ENCODE measurements around the gene IER3. TPM values are rescaled to one million over a fixed set of nuclear protein-coding genes. Genes with fewer than 3 reads are reported as not detected.

Gene IER3
- total and polyA plus RNA-seq, 7 donors: 20.1 to 193 (median 65.3) TPM

DNA sequence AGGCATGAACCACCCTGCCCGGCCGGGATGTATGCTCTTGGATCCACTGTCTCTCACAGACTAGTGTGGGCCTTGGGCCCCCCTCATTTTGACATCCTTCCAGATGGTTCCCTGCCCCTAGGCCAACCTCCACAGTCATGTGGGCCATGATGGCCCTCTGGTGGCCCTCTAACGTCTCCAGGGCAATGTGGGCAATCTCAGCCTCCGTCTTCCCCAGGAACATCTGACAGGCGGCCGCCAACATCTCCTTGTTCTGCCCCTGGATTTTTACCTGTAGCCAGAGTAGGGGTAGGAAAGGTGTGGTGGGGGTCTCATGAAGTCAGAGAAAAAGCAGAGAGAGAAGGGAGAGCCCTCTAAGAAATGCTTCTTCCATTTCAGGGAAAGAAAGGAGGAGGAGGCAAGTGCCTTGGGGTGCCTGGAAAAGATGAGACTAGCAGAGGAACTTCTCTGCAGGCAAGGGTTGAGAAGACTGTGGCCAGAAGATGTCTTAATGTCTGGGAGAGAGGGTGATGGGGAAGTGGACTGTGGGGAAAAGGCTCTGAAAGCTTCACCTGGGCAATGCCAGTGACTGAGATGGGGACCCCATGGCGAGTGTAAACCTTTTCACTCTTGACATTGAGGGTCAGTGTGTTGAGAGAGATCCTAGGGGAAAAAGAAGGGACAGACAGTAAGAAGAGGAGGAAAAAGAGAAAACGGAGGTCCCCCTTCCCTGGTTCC is 3.1 kb downstream of the IER3 start:
- peaks cover 3 to 52% (median 45%) of the 10 kb centered on the region in 4 donors for H3K4me1 ChIP-seq
- peak overlapping the region; percentile 71 to 90 (median 82) for H3K4me3 ChIP-seq
- intact Hi-C loops (cut with DNase I): loop anchor here (5.0 to 10.0 kb wide), 3 partner anchors 86 to 344 kb away; partner anchors contain the start of genes MRPS18B and PPP1R10
- DNase-seq: no peak
- H3K27me3 ChIP-seq: no peaks in the 10 kb centered on the region
- no peaks in the 10 kb centered on the region for H3K9me3 ChIP-seq
- peaks cover 16 to 51% (median 25%) of the 10 kb centered on the region in 4 donors for H3K36me3 ChIP-seq
- 71 to 79% methylated on average over 8 of the region's 8 CpGs for WGBS, 2 donors
- peak overlapping the region; percentile 90 to 98 (median 96) for H3K27ac ChIP-seq
- TF ChIP-seq, protein P1, sequence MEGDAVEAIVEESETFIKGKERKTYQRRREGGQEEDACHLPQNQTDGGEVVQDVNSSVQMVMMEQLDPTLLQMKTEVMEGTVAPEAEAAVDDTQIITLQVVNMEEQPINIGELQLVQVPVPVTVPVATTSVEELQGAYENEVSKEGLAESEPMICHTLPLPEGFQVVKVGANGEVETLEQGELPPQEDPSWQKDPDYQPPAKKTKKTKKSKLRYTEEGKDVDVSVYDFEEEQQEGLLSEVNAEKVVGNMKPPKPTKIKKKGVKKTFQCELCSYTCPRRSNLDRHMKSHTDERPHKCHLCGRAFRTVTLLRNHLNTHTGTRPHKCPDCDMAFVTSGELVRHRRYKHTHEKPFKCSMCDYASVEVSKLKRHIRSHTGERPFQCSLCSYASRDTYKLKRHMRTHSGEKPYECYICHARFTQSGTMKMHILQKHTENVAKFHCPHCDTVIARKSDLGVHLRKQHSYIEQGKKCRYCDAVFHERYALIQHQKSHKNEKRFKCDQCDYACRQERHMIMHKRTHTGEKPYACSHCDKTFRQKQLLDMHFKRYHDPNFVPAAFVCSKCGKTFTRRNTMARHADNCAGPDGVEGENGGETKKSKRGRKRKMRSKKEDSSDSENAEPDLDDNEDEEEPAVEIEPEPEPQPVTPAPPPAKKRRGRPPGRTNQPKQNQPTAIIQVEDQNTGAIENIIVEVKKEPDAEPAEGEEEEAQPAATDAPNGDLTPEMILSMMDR (IDR thresholded peaks at IDR 0.05): no peak
- TF ChIP-seq POLR2AphosphoS5 (IDR thresholded peaks at IDR 0.05) (no peak), EP300 (IDR thresholded peaks at IDR 0.05) (no peak), POLR2A (IDR thresholded peaks at IDR 0.05) (no peak)

DNA sequence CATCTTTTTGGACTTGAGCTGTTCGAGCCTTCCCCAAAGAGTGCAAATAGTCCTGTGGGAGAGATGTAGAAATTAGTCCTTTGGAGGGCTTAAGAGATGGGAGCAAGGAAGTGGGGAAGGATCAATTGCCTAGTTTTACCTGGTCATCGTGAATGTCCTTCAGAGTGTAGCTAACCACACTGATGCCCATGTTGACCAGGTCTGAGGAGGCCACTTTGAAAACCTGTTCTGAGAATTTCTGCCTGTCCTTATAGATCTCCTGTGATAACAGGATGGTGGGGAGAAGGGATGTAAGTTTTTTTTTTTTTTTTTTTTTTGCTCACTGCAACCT is 3.8 kb downstream of the IER3 start:
- H3K27me3 ChIP-seq: no peaks in the 10 kb centered on the region
- WGBS, 2 donors: 90 to 93% methylated on average over 2 of the region's 2 CpGs

DNA sequence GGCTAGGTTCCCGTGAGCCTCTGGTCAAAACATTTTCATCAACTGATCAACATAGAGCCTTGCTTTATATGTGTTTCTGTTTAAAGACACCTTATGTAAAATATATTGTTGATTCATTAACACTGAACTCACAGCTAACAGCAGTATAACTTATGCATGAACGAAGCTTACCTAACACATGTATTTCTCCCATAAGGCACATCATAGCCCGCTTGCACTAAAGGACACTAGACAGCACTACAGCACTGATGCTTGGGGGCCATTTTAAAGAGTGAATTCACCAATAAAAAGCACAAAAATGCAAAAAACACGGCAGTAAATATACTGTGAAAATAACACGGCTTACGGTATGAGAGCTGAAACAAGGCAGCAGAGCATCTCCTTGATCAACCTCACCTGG is 5.8 kb downstream of the IER3 start:
- 82 to 91% methylated on average over 6 of the region's 6 CpGs for WGBS, 2 donors
- H3K27ac ChIP-seq: no peak overlapping the region
- intact Hi-C loops (cut with DNase I): no loop called here

More for the DNA sequence above, 3.8 kb downstream of the IER3 start:
- Histone ChIP-seq H3K9me3 (no peaks in the 10 kb centered on the region), H3K4me1 (peaks cover 3 to 52% (median 45%) of the 10 kb centered on the region in 4 donors), H3K27ac (peak overlapping the region in 2 of 4 donors; percentile 90 to 96), H3K36me3 (peaks cover 18 to 58% (median 33%) of the 10 kb centered on the region in 4 donors), H3K4me3 (no peak overlapping the region)
- TF ChIP-seq POLR2AphosphoS5 (IDR thresholded peaks at IDR 0.05) (no peak), POLR2A (IDR thresholded peaks at IDR 0.05) (no peak), EP300 (IDR thresholded peaks at IDR 0.05) (no peak)
- TF ChIP-seq, protein P1 (IDR thresholded peaks at IDR 0.05): no peak
- intact Hi-C loops (cut with DNase I): loop anchor here (5.0 to 10.0 kb wide), 3 partner anchors 87 to 344 kb away; partner anchors contain the start of genes MRPS18B and PPP1R10
- no peak for DNase-seq

DNA sequence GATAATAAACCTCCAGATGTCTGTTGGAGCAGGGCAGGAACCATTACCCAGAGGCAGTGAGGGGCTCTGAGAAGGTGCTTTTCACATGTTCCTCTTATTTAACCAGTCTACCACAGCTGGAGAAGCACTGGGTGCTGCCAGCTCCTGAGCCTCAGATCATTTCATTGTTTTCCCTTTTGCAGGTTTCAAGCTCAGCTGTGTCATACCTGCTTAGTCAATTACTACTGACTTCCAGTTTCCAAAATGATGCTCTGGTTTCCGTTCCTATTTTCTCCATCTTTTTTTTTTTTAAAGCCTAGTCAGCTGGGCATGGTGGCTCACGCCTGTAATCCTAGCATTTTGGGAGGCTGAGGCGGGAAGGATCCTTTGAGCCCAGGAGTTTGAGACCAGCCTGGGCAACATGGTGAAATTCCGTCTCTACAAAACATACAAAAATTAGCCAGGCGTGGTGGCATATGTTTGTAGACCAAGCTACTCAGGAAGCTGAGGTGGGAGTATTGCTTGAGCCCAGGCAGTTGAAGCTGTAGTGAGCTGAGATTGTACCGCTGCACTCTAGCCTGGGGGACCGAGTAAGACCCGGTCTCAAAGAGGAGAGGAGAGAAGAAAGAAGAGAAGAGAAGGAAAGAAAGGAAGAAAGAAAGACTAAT is 8.6 kb downstream of the IER3 start:
- DNase-seq: no peak
- Histone ChIP-seq H3K27ac (no peak overlapping the region), H3K4me1 (peaks cover 0 to 37% (median 29%) of the 10 kb centered on the region in 4 donors), H3K36me3 (peaks cover 46 to 100% (median 51%) of the 10 kb centered on the region in 4 donors), H3K4me3 (no peak overlapping the region), H3K27me3 (no peaks in the 10 kb centered on the region), H3K9me3 (no peaks in the 10 kb centered on the region)
- intact Hi-C loops (cut with DNase I): no loop called here
- WGBS, 2 donors: 77 to 91% methylated on average over 8 of the region's 8 CpGs
- TF ChIP-seq POLR2A (IDR thresholded peaks at IDR 0.05) (no peak), POLR2AphosphoS5 (IDR thresholded peaks at IDR 0.05) (no peak), EP300 (IDR thresholded peaks at IDR 0.05) (no peak)
- TF ChIP-seq, protein P1 (IDR thresholded peaks at IDR 0.05): no peak

More for the DNA sequence above, 5.8 kb downstream of the IER3 start:
- no peaks in the 10 kb centered on the region for H3K9me3 ChIP-seq
- H3K27me3 ChIP-seq: no peaks in the 10 kb centered on the region
- H3K4me3 ChIP-seq: no peak overlapping the region
- DNase-seq: no peak
- peaks cover 0 to 44% (median 37%) of the 10 kb centered on the region in 4 donors for H3K4me1 ChIP-seq
- no peak for TF ChIP-seq EP300 (IDR thresholded peaks at IDR 0.05)
- TF ChIP-seq, protein P1 (IDR thresholded peaks at IDR 0.05): no peak
- TF ChIP-seq POLR2A (IDR thresholded peaks at IDR 0.05): no peak
- no peak for TF ChIP-seq POLR2AphosphoS5 (IDR thresholded peaks at IDR 0.05)
- H3K36me3 ChIP-seq: peaks cover 31 to 78% (median 44%) of the 10 kb centered on the region in 4 donors

All from sigmoid colon (tissue), 7 donors.